HG03575 (cell line): ENCODE results near the gene VIL1.

Experiments
- ATAC-seq: cut with Tn5 transposase; IDR thresholded peaks from one replicate; pipeline ENCODE4 v1.9.1; 2021; ENCODE audit not compliant: unreplicated experiment, insufficient number of reproducible peaks, low FRiP score; ENCODE audit errors: extremely low read depth

The VIL1 gene

GRCh38 chr2:218393750-218394290, 25.1 kb upstream of the VIL1 start:
- ATAC-seq, result no peak

- ATAC-seq, result no peak
Measured at GRCh38 chr2:218394298-218395089, 24.4 kb upstream of the VIL1 start.

GRCh38 chr2:218395090-218395444, 23.9 kb upstream of the VIL1 start:
- ATAC-seq, result no peak

- no peak for ATAC-seq
Measured at GRCh38 chr2:218395456-218395825, 23.5 kb upstream of the VIL1 start.

- ATAC-seq, result peak; percentile 30
Measured at GRCh38 chr2:218395826-218396687, 22.9 kb upstream of the VIL1 start.

GRCh38 chr2:218396688-218397462, 22.0 kb upstream of the VIL1 start:
- ATAC-seq, result no peak

- no peak for ATAC-seq
Measured at GRCh38 chr2:218397463-218397819, 21.5 kb upstream of the VIL1 start.

GRCh38 chr2:218397820-218398436, 21.0 kb upstream of the VIL1 start:
- no peak for ATAC-seq

- ATAC-seq, result no peak
Measured at GRCh38 chr2:218398437-218399390, 20.2 kb upstream of the VIL1 start.

GRCh38 chr2:218399391-218400166, 19.3 kb upstream of the VIL1 start, which contains the start of gene CTDSP1:
Gene CTDSP1, plus strand, starts transcription at chr2:218399868. Its CDS starts 223 bp downstream, at chr2:218400091.
- ATAC-seq, result no peak

GRCh38 chr2:218400167-218400929, 18.6 kb upstream of the VIL1 start:
- ATAC-seq, result no peak

GRCh38 chr2:218400930-218401881, 17.7 kb upstream of the VIL1 start:
- no peak for ATAC-seq

GRCh38 chr2:218401890-218402289, 17.0 kb upstream of the VIL1 start:
- ATAC-seq, result no peak

GRCh38 chr2:218402491-218402901, 16.4 kb upstream of the VIL1 start:
- no peak for ATAC-seq

GRCh38 chr2:218402911-218403411, 16.0 kb upstream of the VIL1 start:
- no peak for ATAC-seq
